HepG2 (cell line): ENCODE results near the gene TASOR. TPM values are rescaled to one million over a fixed set of nuclear protein-coding genes. Genes with fewer than 3 reads are reported as not detected.

Source experiments
- ATAC-seq: fragments of 200-7000 bp; cut with Tn5 transposase; 3 replicates; pipeline ENCODE4 v1.9.1; 2020; ENCODE audit warnings: mild to moderate bottlenecking, moderate library complexity
- BruUV-seq: library from RNA; stranded (reverse); fragments of 400-500 nt; replicated peaks from 2 replicates; lab custom pipeline; 2021; lab: Mats Ljungman, UMichigan
- CTCF ChIA-PET: fragments of 300-600 bp; formaldehyde crosslinking; extraction: SDS; loops from one replicate; lab custom pipeline; 2021; ENCODE audit warnings: low total read pairs, inconsistent platforms, low intra/inter-chr PET ratio; lab: Yijun Ruan, JAX
- POLR2A ChIA-PET: fragments of 350-600 bp; sonication (Branson Sonifier 250); formaldehyde crosslinking; loops from one replicate; lab custom pipeline; 2020; ENCODE audit warnings: antibody characterized with exemption, inconsistent platforms; lab: Yijun Ruan, JAX
- DNase-seq: peaks from one replicate; pipeline ENCODE4 v3.0.0-alpha.2; 2015; ENCODE audit warnings: low spot score
- FAIRE-seq: peaks from 3 replicates; lab custom pipeline; 2011; peaks lifted over from hg19 to GRCh38; lab: Jason Lieb, UNC
- H2AFZ ChIP-seq: one replicate; pipeline ENCODE4 v1.6.1; 2011; ENCODE audit warnings: low read length, inconsistent platforms
- H3K27ac ChIP-seq: fragments of 300-600 bp; 3 replicates; pipeline ENCODE4 v1.8.0; 2011; ENCODE audit warnings: mixed run types, mild to moderate bottlenecking, mixed read lengths, low read length, inconsistent platforms; ENCODE audit not compliant: insufficient read depth; ENCODE audit errors: extremely low read length
- H3K27me3 ChIP-seq, 2 experiments: fragments of 200-600 bp in 1 of 2; 2 replicates in 1 of 2; 3 replicates in 1 of 2; pipeline versions ENCODE4 v1.6.0 to v1.8.0; 2011; ENCODE audit warnings: low read length in 2 of 2, mild to moderate bottlenecking in 2 of 2, moderate library complexity in 2 of 2, inconsistent platforms in 1 of 2; ENCODE audit not compliant: insufficient read depth in 2 of 2, control insufficient read depth in 1 of 2
- H3K36me3 ChIP-seq, 2 experiments: fragments of 200-600 bp in 1 of 2; replicated peaks in 1 of 2; 2 replicates in 1 of 2; 3 replicates in 1 of 2; pipeline versions ENCODE4 v1.5.1 to v1.8.0; 2011; ENCODE audit warnings: low read length in 2 of 2, inconsistent platforms in 1 of 2; ENCODE audit not compliant: insufficient read depth in 2 of 2, control insufficient read depth in 1 of 2
- H3K4me1 ChIP-seq: 2 replicates; pipeline ENCODE4 v1.5.1; 2012; ENCODE audit warnings: low read length, inconsistent platforms; ENCODE audit not compliant: insufficient read depth
- H3K4me2 ChIP-seq: 2 replicates; pipeline ENCODE4 v1.6.0; 2011; ENCODE audit warnings: low read depth, low read length, inconsistent platforms
- H3K4me3 ChIP-seq, 3 experiments: fragments of 200-600 bp in 1 of 3; sonication (generic), shearing (Covaris generic) in 1 of 3; replicated peaks in 1 of 3; 2 replicates each; pipeline ENCODE4 v1.5.1; 2011 to 2016; ENCODE audit warnings: low read length in 3 of 3, inconsistent platforms in 2 of 3, low read depth in 2 of 3, mild to moderate bottlenecking in 2 of 3, control low read depth in 1 of 3, mixed read lengths in 1 of 3; ENCODE audit not compliant: insufficient read depth in 1 of 3
- H3K79me2 ChIP-seq: one replicate; pipeline ENCODE4 v1.6.1; 2011; ENCODE audit warnings: low read length, inconsistent platforms; ENCODE audit not compliant: insufficient read depth
- H3K9ac ChIP-seq: 2 replicates; pipeline ENCODE4 v1.6.0; 2011; ENCODE audit warnings: mild to moderate bottlenecking, low read depth, low read length, inconsistent platforms; ENCODE audit not compliant: insufficient read depth
- H3K9me3 ChIP-seq: 2 replicates; pipeline ENCODE4 v1.5.1; 2012; ENCODE audit warnings: mild to moderate bottlenecking, low read length
- H4K20me1 ChIP-seq: 2 replicates; pipeline ENCODE4 v1.6.0; 2011; ENCODE audit warnings: inconsistent platforms, mild to moderate bottlenecking, low read length, moderate library complexity; ENCODE audit not compliant: insufficient read depth
- ASH2L ChIP-seq: fragments of 300-600, 200-600 bp; sonication (generic); IDR thresholded peaks from 2 replicates; pipeline ENCODE4 v1.7.0; 2017; ENCODE audit warnings: low read depth, mild to moderate bottlenecking, moderate library complexity, mixed read lengths, low read length; ENCODE audit not compliant: insufficient read length
- ATF7-NPFF ChIP-seq: sonication (generic); formaldehyde crosslinking; IDR thresholded peaks from 2 replicates; pipeline ENCODE4 v1.8.1; 2023; ENCODE audit warnings: mild to moderate bottlenecking, low read depth, missing genetic modification reagents, moderate library complexity
- ATRX ChIP-seq: sonication (generic); formaldehyde crosslinking; IDR thresholded peaks from 2 replicates; pipeline ENCODE4 v1.4.0; 2020; ENCODE audit warnings: missing genetic modification reagents, borderline replicate concordance
- CENPBD1 ChIP-seq: sonication (generic); formaldehyde crosslinking; IDR thresholded peaks from 2 replicates; pipeline ENCODE4 v1.8.0; 2022; ENCODE audit warnings: missing genetic modification reagents, low read depth, mild to moderate bottlenecking, borderline replicate concordance
- DDIT3 ChIP-seq: sonication (generic); formaldehyde crosslinking; IDR thresholded peaks from 2 replicates; pipeline ENCODE4 v1.4.0; 2020; ENCODE audit warnings: mild to moderate bottlenecking, missing genetic modification reagents
- ETS1 ChIP-seq: sonication (generic); formaldehyde crosslinking; IDR thresholded peaks from 2 replicates; pipeline ENCODE4 v1.4.0; 2020; ENCODE audit warnings: missing genetic modification reagents
- GATAD2A ChIP-seq: IDR thresholded peaks from 2 replicates; pipeline ENCODE4 v1.6.1; 2016
- HNF4G ChIP-seq, 2 experiments: sonication (generic) in 1 of 2; formaldehyde crosslinking in 1 of 2; IDR thresholded peaks; 2 replicates each; pipeline versions ENCODE4 v1.4.0 to v1.6.1; 2011 to 2020; ENCODE audit warnings: borderline replicate concordance in 2 of 2, low read depth in 2 of 2, mild to moderate bottlenecking in 2 of 2, low read length in 1 of 2, missing genetic modification reagents in 1 of 2, moderate library complexity in 1 of 2
- KDM5A ChIP-seq: fragments of 200-600 bp; sonication (generic); IDR thresholded peaks from 2 replicates; pipeline ENCODE4 v1.7.0; 2018; ENCODE audit warnings: antibody characterized with exemption, mild to moderate bottlenecking, low read length, borderline replicate concordance
- MXD3 ChIP-seq: IDR thresholded peaks from 2 replicates; pipeline ENCODE4 v1.6.1; 2016; ENCODE audit warnings: mild to moderate bottlenecking, missing biosample characterization, missing genetic modification reagents
- PITX1 ChIP-seq: sonication (generic); formaldehyde crosslinking; IDR thresholded peaks from 2 replicates; pipeline ENCODE4 v1.5.1; 2020; ENCODE audit warnings: mild to moderate bottlenecking, missing genetic modification reagents
- PRMT3 ChIP-seq: sonication (generic); formaldehyde crosslinking; IDR thresholded peaks from 2 replicates; pipeline ENCODE4 v1.8.1; 2022; ENCODE audit warnings: low read depth, mild to moderate bottlenecking, moderate library complexity, missing genetic modification reagents, borderline replicate concordance
- TBL1XR1 ChIP-seq: fragments of 150-350 bp; IDR thresholded peaks from 2 replicates; pipeline ENCODE4 v1.6.1; 2014; ENCODE audit warnings: borderline replicate concordance, low read length; ENCODE audit not compliant: partially characterized antibody
- ZC3H13 ChIP-seq: sonication (generic); formaldehyde crosslinking; IDR thresholded peaks from 2 replicates; pipeline ENCODE4 v1.8.1; 2023; ENCODE audit warnings: mild to moderate bottlenecking, missing genetic modification reagents, moderate library complexity
- ZC3H4 ChIP-seq: sonication (generic); formaldehyde crosslinking; IDR thresholded peaks from 2 replicates; pipeline ENCODE4 v1.4.0; 2020; ENCODE audit warnings: missing genetic modification reagents, borderline replicate concordance
- ZNF543 ChIP-seq: sonication (generic); formaldehyde crosslinking; IDR thresholded peaks from 2 replicates; pipeline ENCODE4 v1.4.0; 2020; ENCODE audit warnings: mild to moderate bottlenecking, missing genetic modification reagents
- ZNF83 ChIP-seq: sonication (generic); formaldehyde crosslinking; IDR thresholded peaks from 2 replicates; pipeline ENCODE4 v1.4.0; 2020; ENCODE audit warnings: missing genetic modification reagents, mild to moderate bottlenecking, borderline replicate concordance
- WGBS: methylation state at CpG from one replicate; pipeline ENCODE4 v1.1.6; 2017; ENCODE audit warnings: low lambda C conversion rate; 5-methylcytosine and 5-hydroxymethylcytosine counted together
- in situ Hi-C: cut with HindIII; loops from 2 replicates; pipeline ENCODE4 v1.10.0; 2017; ENCODE audit warnings: low pct_unique_long_range_greater_than_20kb; ENCODE audit not compliant: extremely low pct_ligation_motif_present
- intact Hi-C: fragments of 100-400 bp; cut with micrococcal nuclease; formaldehyde crosslinking; loops from one replicate; pipeline ENCODE4 v1.10.0; 2022; ENCODE audit not compliant: unreplicated experiment
- polyA plus RNA-seq, 8 experiments: library from polyadenylated mRNA; depleted of rRNA in 3 of 8; stranded (reverse) in 7 of 8; unstranded in 1 of 8; fragments of >200 nt; fragmentation: Illumina TruSeq in 4 of 8; extraction: Trizol in 4 of 8; gene quantifications; 2 replicates each; pipeline versions ENCODE4 v1.2.1 to v1.2.3, GENCODE V29; 2011 to 2016; ENCODE audit warnings: low read depth in 4 of 8, missing spikeins in 1 of 8, mixed read lengths in 1 of 8; ENCODE audit not compliant: insufficient read depth in 1 of 8
- total RNA-seq, 5 experiments: library from RNA; depleted of rRNA; stranded (reverse); fragments of >200 nt; fragmentation: Illumina TruSeq; extraction: Trizol; gene quantifications; 2 replicates each; pipeline ENCODE4 v1.2.3, GENCODE V29; 2016; ENCODE audit warnings: low read depth in 1 of 5
- TF ChIP-seq, protein P1 (sequence below): IDR thresholded peaks from 2 replicates; pipeline ENCODE4 v1.6.1; 2016; ENCODE audit warnings: missing genetic modification reagents, missing compliant biosample characterization
- TF ChIP-seq, protein P2 (sequence below): sonication (generic); formaldehyde crosslinking; IDR thresholded peaks from 2 replicates; pipeline ENCODE4 v1.5.0; 2020; ENCODE audit warnings: mild to moderate bottlenecking, missing genetic modification reagents

TASOR gene
- total and polyA plus RNA-seq, 2 of the 13 experiments (the other 11 are each of a cell fraction or from before 2014, with no cell fraction given) = 20.1 to 32.5 TPM

- in situ Hi-C loops = no loop called here
- POLR2A ChIA-PET = no interaction called here
- CTCF ChIA-PET = no interaction called here
- H3K9ac ChIP-seq = no peak overlapping the region
- no peak overlapping the region for H3K4me2 ChIP-seq
- no peaks in the 10 kb centered on the region for H4K20me1 ChIP-seq
- H2AFZ ChIP-seq = no peak overlapping the region
- no TSS peak for BruUV-seq
- 96% methylated on average over 13 of the region's 13 CpGs for WGBS
- intact Hi-C loops = no loop called here
- no peak overlapping the region for H3K4me3 ChIP-seq
- no peaks in the 10 kb centered on the region for H3K27me3 ChIP-seq
- H3K79me2 ChIP-seq = peaks cover 37% of the 10 kb centered on the region
- H3K36me3 ChIP-seq = no peaks in the 10 kb centered on the region; a peak in 1 of 5 replicates
- FAIRE-seq = no peak
- ATAC-seq = no peak
- H3K27ac ChIP-seq = no peak overlapping the region
- H3K4me1 ChIP-seq = peaks cover 39% of the 10 kb centered on the region
- no peak for DNase-seq
- H3K9me3 ChIP-seq = no peaks in the 10 kb centered on the region
- TF ChIP-seq HNF4G (IDR thresholded peaks at IDR 0.05; ENCODE audit: borderline replicate concordance, low read depth, low read length) = no peak
- no peak for TF ChIP-seq HNF4G (CRISPR knock-in tag; IDR thresholded peaks at IDR 0.05; ENCODE audit: borderline replicate concordance, low read depth)
- no peak for TF ChIP-seq TBL1XR1
- no peak for TF ChIP-seq CENPBD1 (CRISPR knock-in tag)
- TF ChIP-seq KDM5A = no peak
- TF ChIP-seq ZNF543 = no peak
- no peak for TF ChIP-seq ZC3H4 (CRISPR knock-in tag)
- TF ChIP-seq DDIT3 (CRISPR knock-in tag) = no peak
- TF ChIP-seq, protein P1, sequence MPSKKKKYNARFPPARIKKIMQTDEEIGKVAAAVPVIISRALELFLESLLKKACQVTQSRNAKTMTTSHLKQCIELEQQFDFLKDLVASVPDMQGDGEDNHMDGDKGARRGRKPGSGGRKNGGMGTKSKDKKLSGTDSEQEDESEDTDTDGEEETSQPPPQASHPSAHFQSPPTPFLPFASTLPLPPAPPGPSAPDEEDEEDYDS (CRISPR knock-in tag) = no peak
- TF ChIP-seq ETS1 (CRISPR knock-in tag) = no peak
- no peak for TF ChIP-seq ASH2L
- TF ChIP-seq MXD3 (CRISPR knock-in tag) = no peak
- TF ChIP-seq ZC3H13 = no peak
- no peak for TF ChIP-seq GATAD2A
- no peak for TF ChIP-seq ZNF83 (CRISPR knock-in tag)
- no peak for TF ChIP-seq PITX1 (CRISPR knock-in tag)
- no peak for TF ChIP-seq ATRX (CRISPR knock-in tag)
- TF ChIP-seq, protein P2, sequence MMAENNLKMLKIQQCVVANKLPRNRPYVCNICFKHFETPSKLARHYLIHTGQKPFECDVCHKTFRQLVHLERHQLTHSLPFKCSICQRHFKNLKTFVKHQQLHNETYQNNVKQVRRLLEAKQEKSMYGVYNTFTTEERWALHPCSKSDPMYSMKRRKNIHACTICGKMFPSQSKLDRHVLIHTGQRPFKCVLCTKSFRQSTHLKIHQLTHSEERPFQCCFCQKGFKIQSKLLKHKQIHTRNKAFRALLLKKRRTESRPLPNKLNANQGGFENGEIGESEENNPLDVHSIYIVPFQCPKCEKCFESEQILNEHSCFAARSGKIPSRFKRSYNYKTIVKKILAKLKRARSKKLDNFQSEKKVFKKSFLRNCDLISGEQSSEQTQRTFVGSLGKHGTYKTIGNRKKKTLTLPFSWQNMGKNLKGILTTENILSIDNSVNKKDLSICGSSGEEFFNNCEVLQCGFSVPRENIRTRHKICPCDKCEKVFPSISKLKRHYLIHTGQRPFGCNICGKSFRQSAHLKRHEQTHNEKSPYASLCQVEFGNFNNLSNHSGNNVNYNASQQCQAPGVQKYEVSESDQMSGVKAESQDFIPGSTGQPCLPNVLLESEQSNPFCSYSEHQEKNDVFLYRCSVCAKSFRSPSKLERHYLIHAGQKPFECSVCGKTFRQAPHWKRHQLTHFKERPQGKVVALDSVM (CRISPR knock-in tag) = no peak
- no peak for TF ChIP-seq PRMT3 (CRISPR knock-in tag)
- no peak for TF ChIP-seq ATF7-NPFF (CRISPR knock-in tag)
Observed at GRCh38 chr3:56684029-56684428, 964 bp upstream of the TASOR start.
